ENCODE data around the gene TPSD1.
"Not testable (repeated sequence)": the region's sequence is repeated elsewhere in the genome, so short reads cannot be mapped to it uniquely, and the experiment has no call there.

Gene TPSD1

GRCh38 chr16:1290860-1291575, 35.1 kb downstream of the TPSD1 start:
- no peak for DNase-seq (ENCODE audit: low spot score)
- no peak for TF ChIP-seq CTCF (IDR thresholded peaks at IDR 0.05; ENCODE audit: extremely low read depth, insufficient read depth, missing control alignments)
- in situ Hi-C loops (cut with MboI; ENCODE audit: low pct_unique_long_range_greater_than_20kb, low sequenced_read_pairs, unreplicated experiment) = no loop called here

- in situ Hi-C loops (cut with MboI; ENCODE audit: low pct_unique_long_range_greater_than_20kb, low sequenced_read_pairs, unreplicated experiment) = no loop called here
- TF ChIP-seq CTCF (IDR thresholded peaks at IDR 0.05; ENCODE audit: extremely low read depth, insufficient read depth, missing control alignments) = no peak
- no peak for DNase-seq (ENCODE audit: low spot score)
These were observed 35.7 kb downstream of the TPSD1 start for GRCh38 chr16:1291576-1291974.

GRCh38 chr16:1292208-1292607, 36.3 kb downstream of the TPSD1 start:
- DNase-seq (ENCODE audit: low spot score); in situ Hi-C loops (cut with MboI; ENCODE audit: low pct_unique_long_range_greater_than_20kb, low sequenced_read_pairs, unreplicated experiment): not testable (repeated sequence)

GRCh38 chr16:1292808-1293207, 36.9 kb downstream of the TPSD1 start:
- in situ Hi-C loops (cut with MboI; ENCODE audit: low pct_unique_long_range_greater_than_20kb, low sequenced_read_pairs, unreplicated experiment); DNase-seq (ENCODE audit: low spot score): not testable (repeated sequence)

GRCh38 chr16:1293921-1294656, 38.2 kb downstream of the TPSD1 start:
- in situ Hi-C loops (cut with MboI; ENCODE audit: low pct_unique_long_range_greater_than_20kb, low sequenced_read_pairs, unreplicated experiment) = no loop called here

GRCh38 chr16:1295465-1295864, 39.6 kb downstream of the TPSD1 start:
- TF ChIP-seq CTCF (IDR thresholded peaks at IDR 0.05; ENCODE audit: extremely low read depth, insufficient read depth, missing control alignments) = no peak
- in situ Hi-C loops (cut with MboI; ENCODE audit: low pct_unique_long_range_greater_than_20kb, low sequenced_read_pairs, unreplicated experiment) = no loop called here
- no peak for DNase-seq (ENCODE audit: low spot score)

More at GRCh38 chr16:1293921-1294656, 38.2 kb downstream of the TPSD1 start:
- DNase-seq (ENCODE audit: low spot score) = no peak
- no peak for TF ChIP-seq CTCF (IDR thresholded peaks at IDR 0.05; ENCODE audit: extremely low read depth, insufficient read depth, missing control alignments)

- in situ Hi-C loops (cut with MboI; ENCODE audit: low pct_unique_long_range_greater_than_20kb, low sequenced_read_pairs, unreplicated experiment); DNase-seq (ENCODE audit: low spot score): not testable (repeated sequence)
These were observed 40.8 kb downstream of the TPSD1 start for GRCh38 chr16:1296688-1297017.

- in situ Hi-C loops (cut with MboI; ENCODE audit: low pct_unique_long_range_greater_than_20kb, low sequenced_read_pairs, unreplicated experiment) = no loop called here
- no peak for TF ChIP-seq CTCF (IDR thresholded peaks at IDR 0.05; ENCODE audit: extremely low read depth, insufficient read depth, missing control alignments)
- no peak for DNase-seq (ENCODE audit: low spot score)
These were observed 41.3 kb downstream of the TPSD1 start for GRCh38 chr16:1297018-1297696.
